Stimulated activated CD8-positive, alpha-beta memory T cell treated with anti-CD3 and anti-CD28 coated beads, Interleukin-2, amount 100 ng/mL, for 1 hour (primary cell): ENCODE data around the gene MED14.
A peak's percentile ranks its signal among the peaks of the same experiment; 100 is the strongest.
"Not testable (repeated sequence)": the region's sequence is repeated elsewhere in the genome, so short reads cannot be mapped to it uniquely, and the experiment has no call there.

ENCODE experiments used
- DNase-seq, 2 donors: peaks; one replicate each; pipeline ENCODE4 v3.0.0-alpha.2; 2020; ENCODE audit warnings: low read depth in 2 of 2

Gene MED14

GRCh38 chrX:40735325-40736169, at the start of gene MED14:
Gene MED14 (minus strand): TSS chrX:40735542. CDS start chrX:40735412, 130 bp downstream.
- DNase-seq: peak; percentile 80 to 88

- DNase-seq: no peak
Observed at GRCh38 chrX:40784516-40785151, 49.3 kb upstream of the MED14 start.

DNA sequence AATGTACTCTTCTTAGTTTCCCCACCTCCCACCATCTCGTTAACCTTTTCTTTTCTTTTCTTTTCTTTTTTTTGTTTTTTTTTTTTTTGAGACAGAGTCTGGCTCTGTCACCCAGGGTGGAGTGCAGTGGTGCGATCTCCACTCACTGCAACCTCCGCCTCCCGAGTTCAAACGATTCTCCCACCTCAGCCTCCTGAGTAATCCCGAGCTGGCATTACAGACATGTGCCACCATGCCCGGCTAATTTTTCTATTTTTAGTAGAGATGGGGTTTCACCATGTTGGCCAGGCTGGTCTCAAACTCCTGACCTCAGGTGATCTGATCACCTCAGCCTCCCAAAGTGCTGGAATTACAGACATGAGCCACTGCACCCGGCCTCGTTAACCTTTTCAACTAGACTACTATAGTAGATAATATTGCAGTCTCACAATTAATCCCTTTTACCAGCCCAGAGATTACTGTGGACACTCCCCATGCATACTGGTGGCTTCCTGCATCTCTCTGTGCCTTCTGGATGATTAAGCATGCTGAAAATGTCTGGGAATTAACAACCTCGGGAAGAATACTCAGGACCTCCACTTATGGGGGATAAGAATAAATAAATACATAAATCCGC, 47.4 kb upstream of the MED14 start:
- DNase-seq: not testable (repeated sequence)

DNA sequence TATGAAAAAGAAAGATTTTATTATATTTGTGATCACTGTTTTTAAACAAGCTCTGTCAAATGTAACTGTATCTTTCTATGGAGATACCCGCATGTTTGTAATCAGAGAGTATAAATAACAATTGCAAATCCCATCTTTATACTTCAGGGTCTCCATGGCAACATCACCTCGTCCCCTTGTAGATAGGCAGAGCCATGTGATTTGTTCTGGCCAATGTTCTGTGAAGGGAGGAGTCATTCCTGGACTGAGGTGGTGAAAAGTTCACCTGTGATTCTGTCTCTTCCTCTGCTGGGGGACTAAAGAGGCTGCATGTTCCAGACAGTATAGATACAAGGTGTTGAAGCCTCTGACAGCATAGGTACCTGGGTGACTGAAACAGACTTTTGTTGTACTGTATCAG, 45.6 kb upstream of the MED14 start:
- DNase-seq: no peak

DNA sequence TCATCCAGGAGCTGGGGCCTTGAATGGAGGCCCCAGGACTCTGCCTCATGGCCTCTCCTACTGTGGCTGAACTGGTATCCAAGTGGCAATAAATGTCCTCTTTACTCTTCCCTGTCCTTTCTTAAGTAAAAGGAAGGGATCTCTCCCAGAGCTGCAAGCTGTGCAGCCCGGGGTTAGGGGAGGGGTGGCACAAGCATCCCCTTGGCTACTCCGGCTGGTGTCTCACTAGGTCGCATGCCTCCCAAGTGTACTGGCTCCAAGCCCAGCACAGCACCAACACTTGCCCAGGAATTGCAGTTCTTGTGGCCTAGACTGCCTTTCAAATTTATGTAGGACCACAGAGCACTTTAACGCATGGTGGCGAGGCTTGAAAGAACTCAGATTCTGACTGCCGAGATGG, 44.7 kb upstream of the MED14 start:
- no peak for DNase-seq

GRCh38 chrX:40778861-40779575, 43.7 kb upstream of the MED14 start:
- no peak for DNase-seq

- DNase-seq: no peak
Observed at GRCh38 chrX:40773809-40774208, 38.5 kb upstream of the MED14 start.

DNA sequence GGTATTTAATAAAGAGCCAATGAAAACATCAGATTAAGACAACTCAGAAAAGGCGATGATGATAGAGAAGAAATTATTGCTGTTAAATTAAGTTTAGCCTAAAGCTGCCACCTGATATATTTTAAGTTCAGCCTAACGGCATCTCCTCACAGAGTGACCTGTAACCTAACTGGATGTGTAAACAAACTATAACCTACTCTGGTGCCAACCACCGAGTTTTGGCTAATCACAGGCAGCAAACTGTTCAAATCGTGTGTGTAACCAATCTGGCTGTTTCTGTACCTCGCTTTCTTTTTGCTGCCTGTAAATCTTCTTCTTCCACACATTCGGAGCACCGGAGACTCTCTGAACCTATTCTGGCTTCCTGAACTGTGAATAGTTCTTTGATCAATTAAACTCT, 37.8 kb upstream of the MED14 start:
- DNase-seq: no peak

DNA sequence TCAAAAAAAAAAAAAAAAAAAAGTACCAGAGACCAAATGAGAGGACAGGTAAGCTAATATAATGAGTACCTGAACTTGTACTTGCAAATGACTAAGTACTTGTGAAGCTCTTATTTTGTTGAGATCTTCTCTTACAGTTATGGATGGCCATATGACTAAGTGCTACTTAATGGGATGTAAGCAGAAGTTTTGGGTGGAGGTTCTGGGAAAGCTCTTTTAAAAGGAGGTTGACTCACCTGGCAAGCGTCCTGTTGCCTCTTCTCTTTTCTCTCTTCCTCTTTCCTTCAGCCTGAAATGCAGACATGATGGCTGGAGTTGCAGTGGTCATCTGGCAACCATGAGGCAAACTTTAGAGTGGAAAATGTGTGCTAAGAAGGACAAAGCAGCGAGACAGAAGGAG, 36.9 kb upstream of the MED14 start:
- DNase-seq: no peak

- DNase-seq: no peak
Observed at GRCh38 chrX:40761762-40762161, 26.4 kb upstream of the MED14 start.

DNA sequence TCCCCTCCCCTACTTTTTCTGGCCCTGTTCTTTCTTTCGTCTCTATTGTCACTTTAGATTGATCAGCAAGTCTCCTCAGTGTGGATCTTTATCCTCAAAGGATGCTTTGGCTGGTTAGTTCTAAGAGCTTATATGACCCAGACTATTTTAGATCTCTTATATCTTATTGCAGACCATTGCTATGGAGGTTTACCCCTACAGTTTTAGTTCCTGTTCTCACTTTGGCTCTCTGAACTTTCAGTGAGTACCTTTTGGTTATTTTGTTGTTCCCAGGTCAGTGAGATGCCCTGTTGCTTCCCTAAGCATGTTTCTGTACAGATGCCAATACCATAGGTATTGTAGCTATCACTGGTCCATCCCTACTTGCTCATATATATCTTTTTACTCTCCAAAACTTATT, 24.0 kb upstream of the MED14 start:
- no peak for DNase-seq

GRCh38 chrX:40757058-40757457, 21.7 kb upstream of the MED14 start:
- DNase-seq: no peak

DNA sequence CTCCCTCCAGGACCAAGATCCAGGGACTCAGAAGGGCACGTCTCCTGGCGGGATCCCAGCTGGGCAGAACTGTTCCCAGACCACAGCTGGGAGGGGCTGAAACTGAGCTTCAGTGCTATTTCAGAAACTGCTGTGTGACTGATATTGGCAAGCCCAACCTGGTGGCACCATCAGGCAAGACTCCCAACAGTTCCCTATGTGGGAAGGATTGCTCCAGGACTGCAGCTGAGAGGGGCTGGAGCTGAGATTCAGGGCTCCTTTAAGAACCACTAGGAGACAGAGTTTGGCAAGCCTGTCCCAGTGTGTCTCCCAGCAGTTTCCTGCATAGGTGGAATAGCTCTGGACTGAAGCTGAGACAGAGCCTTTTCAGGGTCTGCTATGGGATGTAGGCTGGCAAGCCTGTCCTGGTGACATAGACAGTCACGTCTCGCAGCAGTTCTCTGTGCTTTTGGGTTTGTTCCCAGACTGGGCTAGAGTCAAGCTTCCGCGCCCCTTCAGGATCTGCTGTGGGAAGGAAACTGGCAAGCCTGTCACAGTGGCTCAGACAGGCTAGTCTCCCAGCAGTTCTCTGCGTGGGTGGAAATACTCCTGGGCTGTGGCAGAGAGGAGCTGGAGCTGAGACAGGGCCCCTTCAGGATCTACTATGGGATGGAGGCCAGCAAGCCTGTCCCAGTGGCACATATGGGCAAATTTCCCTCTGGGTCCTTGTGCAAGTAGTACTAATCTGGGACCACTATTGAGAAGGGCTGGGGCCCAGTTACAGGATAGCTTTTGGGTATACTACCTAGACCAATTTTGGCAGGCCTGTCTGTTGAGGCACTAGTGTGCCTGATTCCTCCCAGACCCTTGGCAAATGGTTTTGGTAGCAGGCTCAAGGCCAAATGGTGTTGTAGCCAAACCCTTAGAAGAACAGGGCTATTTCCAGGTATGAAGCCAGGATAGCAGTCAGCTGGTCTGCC, 20.2 kb upstream of the MED14 start:
- no peak for DNase-seq

DNA sequence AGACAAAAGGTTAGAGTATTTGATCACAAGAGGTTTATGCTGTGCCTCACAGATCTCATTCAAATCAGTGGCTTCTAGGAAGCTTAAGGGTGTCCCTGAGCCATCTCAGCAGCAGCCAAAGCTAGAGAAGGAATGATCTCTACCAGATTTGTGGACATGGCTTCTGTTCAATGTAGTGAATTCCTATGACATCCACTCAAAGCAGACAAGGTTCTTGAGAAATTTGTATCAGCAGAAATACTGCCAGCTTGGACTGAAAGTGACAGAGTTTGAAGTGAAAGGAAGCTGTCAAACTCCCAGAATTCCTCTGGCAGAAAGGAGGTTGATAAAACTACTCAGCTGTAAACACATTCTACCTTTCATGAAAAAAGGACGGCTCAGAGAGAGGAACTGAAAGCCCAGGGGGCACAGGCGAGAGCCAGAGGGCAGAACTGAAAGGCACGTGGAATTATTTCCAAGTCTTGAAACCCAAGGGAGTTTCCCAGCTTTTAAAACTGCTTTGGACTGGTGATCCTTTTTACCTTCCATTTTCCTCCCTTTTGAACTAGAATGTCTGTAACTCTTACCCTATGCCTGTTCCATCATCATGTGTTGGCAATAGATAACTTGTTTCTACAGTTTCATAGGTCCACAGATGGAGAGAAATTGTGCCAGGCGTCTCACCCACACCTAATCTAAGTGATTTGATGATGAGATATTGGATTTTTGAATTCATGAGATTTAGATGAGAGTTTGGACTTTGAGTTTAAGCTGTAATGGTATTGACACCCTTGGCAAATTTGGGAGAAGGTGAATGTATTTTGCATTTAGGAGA, 14.5 kb upstream of the MED14 start:
- DNase-seq: no peak

DNA sequence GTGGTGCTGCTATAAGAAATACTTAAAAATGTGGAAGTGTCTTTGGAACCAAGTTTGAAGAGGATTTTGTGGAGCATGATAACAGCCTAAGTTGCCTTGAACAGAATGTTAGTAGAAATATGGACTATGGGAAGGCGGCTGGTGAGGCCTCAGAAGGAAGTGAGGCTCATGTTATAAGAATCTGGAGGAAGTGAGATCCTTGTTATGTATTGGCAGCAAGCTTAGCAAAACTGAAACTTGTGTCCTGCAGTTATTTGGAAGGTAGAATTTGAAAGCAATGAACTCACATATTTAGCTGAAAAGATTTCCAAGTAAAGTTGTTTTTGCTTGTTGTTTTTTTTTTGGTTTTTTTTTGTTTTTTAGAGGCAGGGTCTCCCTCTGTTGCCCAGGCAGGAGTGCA, 13.6 kb upstream of the MED14 start:
- DNase-seq: no peak

- no peak for DNase-seq
Observed at GRCh38 chrX:40746521-40746920, 11.2 kb upstream of the MED14 start.

GRCh38 chrX:40736170-40736505, 796 bp upstream of the MED14 start:
- DNase-seq: no peak

DNA sequence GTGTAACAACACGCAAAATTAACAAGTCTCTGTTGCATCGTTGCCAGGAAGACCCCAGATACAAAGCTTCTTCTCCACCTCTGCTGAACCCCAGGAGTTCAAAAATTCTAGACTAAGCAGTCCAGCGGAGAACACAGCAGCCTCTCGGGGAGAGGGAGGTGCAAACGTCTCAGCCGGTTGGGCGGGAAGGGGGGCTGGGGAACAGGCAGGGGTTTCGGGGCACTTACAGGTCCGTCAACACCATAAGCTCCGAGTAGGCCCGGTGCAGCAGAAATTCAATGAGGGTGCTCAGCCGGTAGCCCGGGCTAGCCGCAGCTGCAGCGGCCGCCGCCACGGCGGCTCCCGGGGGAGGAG, 394 bp downstream of the MED14 start:
- peak in 1 of 2 donors; percentile 8 for DNase-seq

GRCh38 chrX:40733706-40734105, 1.6 kb downstream of the MED14 start:
- no peak for DNase-seq

DNA sequence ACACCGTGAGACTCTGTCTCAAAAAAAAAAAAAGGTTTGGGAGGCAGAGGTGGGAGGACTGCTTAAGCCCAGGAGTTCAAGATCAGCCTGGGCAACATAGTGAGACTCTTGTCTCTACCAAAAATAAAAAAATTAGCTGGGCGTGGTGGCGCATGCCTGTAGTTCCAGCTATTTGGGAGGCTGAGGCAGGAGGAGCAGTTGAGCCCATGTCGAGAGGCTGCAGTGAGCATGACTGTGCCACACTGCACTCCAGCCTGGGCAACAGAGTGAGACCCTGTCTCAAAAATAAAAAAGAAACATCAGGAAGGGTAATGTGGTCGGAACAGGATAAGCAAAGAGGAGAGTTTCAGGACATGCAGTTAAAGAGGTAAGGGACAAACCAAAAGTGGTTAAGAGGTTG, 2.8 kb downstream of the MED14 start:
- not testable (repeated sequence) for DNase-seq
